GM18507 (cell line): ENCODE data around the gene GKAP1.
A peak's percentile ranks its signal among the peaks of the same experiment; 100 is the strongest.
"Not testable (repeated sequence)": the region's sequence is repeated elsewhere in the genome, so short reads cannot be mapped to it uniquely, and the experiment has no call there.

Source experiments
- DNase-seq: peaks from one replicate; pipeline ENCODE4 v3.0.0; 2011; ENCODE audit warnings: low read depth; ENCODE audit not compliant: insufficient read length; ENCODE audit errors: extremely low spot score
- FAIRE-seq: peaks from 2 replicates; lab custom pipeline; 2011; peaks lifted over from hg19 to GRCh38; lab: Jason Lieb, UNC

The GKAP1 gene

DNA sequence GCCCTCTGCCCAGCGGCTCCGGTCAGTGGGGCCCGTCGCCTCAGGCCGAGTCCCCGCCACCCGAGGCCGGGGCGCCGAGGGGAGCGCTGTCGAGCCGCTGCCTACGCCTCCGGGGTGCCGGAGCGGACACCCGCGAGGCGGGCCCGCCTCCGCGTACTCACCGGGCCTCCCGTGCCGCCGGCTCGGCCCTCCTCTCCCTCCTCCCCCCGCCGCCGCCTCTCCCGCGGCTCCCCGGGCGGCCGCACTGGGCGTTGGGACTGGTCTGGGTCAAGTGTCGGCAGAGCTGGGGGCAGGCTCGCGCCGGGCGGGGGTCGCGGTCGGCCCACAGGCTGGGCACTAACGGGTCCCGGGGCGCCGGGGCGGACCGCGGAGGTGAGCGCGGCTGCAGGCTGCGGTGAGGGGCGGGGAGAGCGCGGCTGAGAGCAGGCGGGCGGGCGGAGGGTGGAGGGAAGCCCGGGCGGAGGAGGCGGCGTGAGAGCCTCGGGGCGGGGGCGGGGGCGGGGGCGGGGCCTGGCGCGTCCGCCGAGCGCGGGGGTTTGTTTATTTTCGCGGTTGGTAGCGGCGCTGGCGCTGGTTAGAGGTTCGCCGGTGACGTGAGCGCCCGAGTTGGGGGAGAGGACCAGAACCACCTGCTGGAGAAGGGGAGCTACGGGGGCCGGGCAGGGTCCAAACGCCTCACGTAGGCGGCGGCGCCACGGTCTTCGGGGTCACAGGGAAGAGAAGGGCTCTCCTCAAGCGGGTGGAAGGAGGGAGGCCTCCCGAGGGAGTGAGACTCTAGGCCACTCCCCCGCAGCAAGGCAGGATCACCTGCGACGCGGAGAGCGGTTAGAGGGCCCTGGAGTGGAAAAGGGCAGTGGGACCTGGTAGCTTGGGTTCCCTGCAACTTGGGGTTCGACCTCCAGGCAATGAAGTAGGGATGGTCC is at the start of gene GKAP1:
TSS of gene GKAP1 (minus strand) at position 414 of the 923 bp plus-strand sequence. CDS start 11,252 bp downstream, outside the sequence.
- FAIRE-seq (peak; percentile 73), DNase-seq (peak; percentile 46)

DNA sequence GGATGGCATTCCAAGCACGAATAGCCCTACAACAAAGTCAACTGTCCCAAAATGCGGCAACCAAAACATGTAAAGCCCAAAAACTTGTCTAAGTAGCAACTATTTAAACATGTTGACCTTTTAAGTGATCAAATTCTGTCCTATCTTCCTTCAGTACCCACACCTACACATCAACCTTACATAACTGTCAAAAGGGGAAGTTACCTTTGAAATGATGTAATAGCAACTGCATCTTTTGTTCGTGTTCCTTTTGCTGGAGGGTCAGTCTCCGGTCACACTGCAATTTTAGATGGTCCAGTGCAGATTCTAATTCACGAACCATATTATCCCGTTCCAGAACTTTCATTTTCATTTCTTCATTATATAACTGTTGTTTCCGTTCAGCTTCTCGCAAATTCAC is 32.3 kb upstream of the GKAP1 start:
- DNase-seq, result not testable (repeated sequence)
- FAIRE-seq, result peak; percentile 12

DNA sequence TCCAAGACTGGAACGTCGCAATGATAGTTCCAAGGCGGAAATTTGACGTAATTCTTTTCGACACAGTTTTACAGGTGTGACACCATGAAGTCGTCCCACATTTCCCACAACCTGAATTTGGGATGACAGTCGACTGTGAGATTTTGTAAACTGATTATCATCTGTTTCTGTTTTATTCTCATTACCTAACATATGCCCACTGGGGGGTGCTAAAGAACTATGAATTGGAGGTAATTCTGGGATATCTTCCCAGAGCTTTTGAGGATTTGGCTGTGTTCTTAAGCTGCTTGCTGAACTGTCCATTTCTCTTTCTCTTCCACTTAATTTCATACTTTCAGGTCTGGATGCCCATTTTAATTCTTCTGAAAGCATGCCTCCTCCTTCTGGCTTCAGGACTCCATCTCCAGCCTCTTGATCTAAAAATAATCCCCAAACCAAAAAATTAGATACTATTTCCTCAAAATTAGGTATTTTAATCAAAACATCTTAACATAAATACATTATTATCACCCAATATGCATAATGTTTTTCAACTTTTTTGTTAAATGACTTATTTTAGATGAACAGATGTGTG is 19.6 kb upstream of the GKAP1 start:
- peak; percentile 95 for FAIRE-seq
- DNase-seq, result not testable (repeated sequence)

DNA sequence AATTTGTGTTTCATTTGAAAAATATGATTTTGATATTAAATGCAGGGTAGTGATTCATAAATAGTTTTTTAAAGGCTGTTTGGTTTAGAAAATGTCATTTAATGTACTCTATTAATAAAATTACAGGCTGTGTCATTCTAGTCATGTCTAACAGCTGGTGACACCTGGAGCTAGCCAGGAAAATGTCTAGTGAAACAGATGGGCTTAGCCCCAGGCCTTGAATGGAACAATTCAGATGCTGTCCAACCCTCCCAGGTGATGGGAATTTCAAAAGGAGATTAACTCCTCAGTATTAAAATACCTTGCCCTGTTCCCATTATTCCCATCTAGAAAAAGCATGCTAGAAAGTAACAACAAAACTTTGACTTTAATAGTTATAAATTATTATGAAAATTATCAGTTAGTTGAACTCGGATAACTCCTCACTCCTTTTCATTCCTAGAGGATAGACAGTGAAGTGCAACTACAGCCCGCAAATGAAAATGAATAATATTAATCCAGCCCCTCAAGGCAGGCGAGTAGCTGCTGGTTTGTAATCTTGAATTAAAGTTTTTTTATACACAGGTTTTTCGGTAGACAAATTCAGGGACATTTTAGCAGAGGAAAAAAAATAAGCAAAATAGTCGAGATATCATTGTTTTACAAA is 13.0 kb upstream of the GKAP1 start:
- not testable (repeated sequence) for DNase-seq, FAIRE-seq

DNA sequence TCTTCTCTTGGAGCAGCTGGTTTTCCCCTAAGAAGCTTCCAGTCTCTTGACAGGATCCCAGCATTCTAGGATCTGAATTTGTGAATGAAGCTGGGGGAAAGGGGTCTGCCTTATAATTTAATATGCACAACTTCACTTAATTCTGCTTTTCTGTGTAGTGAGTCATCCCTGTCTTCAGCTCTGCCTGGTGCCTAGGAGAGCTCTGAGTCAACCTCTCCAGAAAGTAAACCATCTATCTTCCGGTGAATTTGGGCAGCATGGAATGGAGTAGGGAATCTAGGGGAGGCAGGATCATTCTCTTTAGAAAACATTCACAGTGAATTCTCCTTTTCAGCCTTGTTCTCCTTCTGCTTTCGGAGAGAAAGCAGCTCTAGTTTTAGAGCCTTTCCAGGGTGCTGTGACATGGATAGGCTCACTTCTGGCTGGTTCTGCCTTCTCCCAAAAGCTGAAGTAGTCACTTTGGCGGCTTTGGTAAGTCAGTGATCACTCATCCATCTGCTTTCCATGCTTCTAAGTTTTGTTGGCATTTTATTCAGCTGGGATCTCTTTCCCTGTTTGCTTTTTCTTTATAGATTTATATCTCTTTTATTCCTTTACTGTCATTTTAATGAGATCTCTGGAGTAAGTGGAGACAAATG is 7.5 kb upstream of the GKAP1 start:
- not testable (repeated sequence) for DNase-seq, FAIRE-seq

DNA sequence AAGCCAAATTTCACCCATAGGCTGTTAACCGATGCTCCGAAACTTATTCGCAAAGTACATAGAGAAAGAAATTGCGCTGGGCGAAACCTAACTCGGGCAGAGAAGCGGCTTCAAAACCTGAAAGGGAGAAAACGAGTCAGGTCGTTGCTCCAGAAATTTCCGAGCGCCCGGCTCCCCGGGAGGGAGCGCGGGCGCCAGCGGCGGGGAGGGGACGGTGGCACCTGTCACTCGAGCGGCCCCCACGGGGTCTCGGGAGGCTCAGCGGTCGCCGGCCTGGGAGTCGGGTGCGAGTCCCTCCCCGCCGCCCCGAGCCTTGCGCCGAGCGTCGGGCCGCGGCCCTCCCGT is 586 bp downstream of the GKAP1 start:
- FAIRE-seq, DNase-seq: not testable (repeated sequence)

DNA sequence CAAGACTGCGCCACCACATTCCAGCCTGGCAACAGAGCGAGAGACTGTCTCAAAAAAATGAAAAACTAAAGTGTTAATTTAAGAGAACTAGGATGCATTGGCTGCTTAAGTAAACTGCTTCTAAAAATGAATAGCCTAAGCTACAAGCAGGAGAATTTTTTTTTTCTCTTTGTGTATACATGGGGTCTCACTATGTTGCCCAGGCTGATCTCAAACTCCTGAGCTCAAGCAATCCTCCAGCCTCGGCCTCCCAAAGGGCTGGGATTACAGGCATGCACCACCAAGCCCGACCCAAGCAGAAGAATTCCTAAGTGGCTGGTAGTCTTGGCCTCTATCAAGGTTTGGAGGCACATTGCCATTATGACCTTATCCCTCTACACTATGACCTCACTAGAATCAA is 2.4 kb downstream of the GKAP1 start:
- DNase-seq, FAIRE-seq: not testable (repeated sequence)

DNA sequence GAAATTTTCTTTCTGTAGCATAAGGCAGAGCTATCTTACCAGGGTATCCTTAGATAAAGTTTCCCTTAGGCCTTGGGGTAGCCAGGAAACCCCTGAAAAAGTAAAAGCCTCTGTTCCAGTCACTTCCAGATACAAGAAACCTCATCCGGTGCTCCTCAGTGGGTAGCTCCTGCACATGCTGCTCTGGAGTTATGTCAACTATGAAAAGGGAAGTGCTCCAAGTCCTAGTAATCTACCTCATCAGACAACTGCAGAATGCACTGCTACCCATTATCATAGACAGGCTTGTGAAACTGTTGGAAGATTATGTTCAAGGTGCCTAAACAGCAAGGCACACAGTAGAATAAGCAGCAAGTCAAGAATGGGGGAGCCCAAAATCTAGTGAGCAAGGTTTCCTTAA is 8.4 kb downstream of the GKAP1 start:
- DNase-seq, result not testable (repeated sequence)
- peak; percentile 55 for FAIRE-seq

DNA sequence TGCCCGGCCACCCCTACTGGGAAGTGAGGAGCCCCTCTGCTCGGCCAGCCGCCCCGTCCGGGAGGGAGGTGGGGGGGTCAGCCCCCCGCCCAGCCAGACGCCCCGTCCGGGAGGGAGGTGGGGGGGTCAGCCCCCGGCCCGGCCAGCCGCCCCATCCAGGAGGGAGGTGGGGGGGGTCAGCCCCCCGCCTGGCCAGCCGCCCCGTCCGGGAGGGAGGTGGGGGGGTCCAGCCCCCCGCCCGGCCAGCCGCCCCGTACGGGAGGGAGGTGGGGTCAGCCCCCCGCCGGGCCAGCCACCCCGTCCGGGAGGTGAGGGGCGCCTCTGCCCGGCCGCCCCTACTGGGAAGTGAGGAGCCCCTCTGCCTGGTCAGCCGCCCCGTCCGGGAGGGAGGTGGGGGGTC is 13.1 kb downstream of the GKAP1 start:
- FAIRE-seq, result not testable (repeated sequence)

DNA sequence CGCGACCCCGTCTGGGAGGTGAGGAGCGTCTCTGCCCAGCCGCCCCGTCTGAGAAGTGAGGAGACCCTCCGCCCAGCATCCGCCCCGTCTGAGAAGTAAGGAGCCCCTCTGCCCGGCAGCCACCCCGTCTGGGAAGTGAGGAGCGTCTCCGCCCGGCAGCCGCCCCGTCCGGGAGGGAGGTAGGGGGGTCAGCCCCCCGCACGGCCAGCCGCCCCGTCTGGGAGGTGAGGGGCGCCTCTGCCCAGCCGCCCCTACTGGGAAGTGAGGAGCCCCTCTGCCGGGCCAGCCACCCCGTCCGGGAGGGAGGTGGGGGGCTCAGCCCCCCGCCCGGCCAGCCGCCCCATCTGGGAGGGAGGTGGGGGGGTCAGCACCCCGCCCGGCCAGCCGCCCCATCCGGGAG is 13.6 kb downstream of the GKAP1 start:
- DNase-seq, FAIRE-seq: not testable (repeated sequence)

More for the DNA sequence above, 13.1 kb downstream of the GKAP1 start:
- not testable (repeated sequence) for DNase-seq

DNA sequence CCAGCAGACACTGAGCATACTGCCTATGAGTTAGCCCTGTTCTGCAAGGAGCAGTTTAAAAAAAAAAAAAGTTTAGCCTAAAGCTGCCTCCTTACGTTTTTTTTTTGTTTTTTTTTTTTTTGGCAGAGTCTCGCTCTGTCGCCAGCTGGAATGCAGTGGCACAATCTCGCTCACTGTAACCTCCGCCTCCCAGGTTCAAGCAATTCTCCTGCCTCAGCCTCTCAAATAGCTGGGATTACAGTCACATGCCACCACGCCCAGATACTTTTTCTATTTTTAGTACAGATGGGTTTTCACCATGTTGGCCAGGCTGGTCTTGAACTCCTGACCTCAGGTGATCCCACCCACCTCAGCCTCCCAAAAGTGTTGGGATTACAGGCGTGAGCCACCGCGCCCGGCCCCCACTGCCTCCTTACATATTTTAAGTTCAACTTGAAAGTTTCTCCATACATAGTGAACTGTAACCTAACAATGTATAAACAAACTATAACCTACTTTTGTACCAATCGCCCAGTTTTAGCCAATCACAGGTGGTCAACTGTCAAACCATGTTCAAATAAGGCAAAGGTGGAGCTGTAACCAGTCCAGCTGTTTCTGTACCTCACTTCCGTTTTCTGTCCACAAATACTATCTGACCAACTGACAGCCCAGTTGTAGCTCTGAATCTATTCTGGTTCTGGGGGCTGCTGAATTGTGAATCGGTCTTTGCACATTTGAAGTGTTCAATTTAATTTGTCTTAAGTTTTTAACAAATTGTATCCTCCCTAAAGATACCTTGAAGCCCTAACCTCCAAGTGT is 17.1 kb downstream of the GKAP1 start:
- DNase-seq (no peak), FAIRE-seq (peak; percentile 53)

DNA sequence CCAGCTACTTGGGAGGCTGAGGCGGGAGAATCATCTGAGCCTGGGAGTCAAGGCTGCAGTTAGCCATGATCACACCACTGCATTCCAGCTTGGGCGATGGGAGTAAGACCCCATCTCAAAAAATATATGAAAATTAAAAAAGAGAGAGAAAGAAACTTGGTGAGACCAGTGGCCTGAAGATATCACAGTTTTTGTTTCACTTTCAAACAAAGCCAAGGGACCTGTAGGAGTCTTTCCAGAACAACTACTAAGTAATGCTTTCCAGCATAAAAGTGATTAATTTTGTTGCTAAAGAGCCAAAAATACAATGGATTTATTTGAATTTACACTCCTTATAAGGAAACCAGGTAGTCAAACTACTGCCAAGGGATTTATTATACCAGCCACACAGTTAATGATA is 23.5 kb downstream of the GKAP1 start:
- no peak for DNase-seq
- no peak for FAIRE-seq

DNA sequence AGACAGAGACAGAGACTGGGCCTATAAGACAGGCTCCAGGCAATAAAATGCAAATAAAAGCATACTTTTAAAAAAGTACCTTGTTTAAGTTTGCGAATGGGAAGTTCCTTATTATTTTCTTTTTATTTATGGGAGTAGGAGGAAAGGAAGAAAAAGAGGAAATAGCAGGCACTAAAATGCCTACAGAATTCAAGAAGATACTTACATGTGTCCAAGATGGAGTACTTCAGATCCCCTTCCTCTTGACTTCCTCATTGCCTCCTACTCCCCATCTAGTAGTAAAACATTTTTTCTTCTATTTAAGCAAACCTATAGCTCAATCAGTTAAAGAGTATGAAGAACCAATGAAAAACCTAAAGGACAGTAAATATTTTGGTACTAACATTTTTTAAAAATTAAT is 24.8 kb downstream of the GKAP1 start:
- DNase-seq (no peak), FAIRE-seq (no peak)

DNA sequence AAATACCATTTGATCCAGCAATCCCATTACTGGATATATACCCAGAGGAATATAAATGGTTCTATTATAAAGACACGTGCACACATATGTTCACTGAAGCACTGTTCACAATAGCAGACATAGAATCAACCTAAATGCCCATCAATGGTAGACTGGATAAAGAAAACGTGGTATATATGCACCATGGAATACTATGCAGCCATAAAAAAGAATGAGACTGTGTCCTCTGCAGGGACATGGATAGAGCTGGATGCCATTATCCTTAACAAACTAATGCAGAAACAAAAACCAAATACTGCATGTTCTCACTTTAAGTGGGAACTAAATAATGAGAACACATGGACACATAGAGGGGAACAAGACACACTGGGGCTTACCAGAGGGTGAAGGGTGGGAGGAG is 39.4 kb downstream of the GKAP1 start:
- DNase-seq (no peak), FAIRE-seq (no peak)

DNA sequence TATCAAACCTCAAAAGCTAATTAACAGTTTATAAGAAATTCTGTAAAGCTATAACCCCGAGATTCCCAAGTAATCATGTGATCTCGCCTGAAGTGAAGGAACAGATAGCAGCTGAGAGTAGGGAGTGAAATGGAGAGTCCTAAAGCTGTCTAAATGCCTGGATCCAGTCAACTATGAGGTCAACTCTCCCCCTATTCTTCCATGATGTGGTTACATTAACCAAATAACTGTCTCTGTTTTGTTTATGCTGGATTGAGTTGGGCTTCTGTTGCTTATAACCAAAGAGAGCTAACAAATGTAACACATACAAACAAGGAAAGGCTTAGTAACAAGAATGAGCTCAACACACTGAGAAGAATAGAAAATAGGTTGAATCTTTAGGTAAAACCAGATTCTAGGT is 41.6 kb downstream of the GKAP1 start:
- DNase-seq, result no peak

DNA sequence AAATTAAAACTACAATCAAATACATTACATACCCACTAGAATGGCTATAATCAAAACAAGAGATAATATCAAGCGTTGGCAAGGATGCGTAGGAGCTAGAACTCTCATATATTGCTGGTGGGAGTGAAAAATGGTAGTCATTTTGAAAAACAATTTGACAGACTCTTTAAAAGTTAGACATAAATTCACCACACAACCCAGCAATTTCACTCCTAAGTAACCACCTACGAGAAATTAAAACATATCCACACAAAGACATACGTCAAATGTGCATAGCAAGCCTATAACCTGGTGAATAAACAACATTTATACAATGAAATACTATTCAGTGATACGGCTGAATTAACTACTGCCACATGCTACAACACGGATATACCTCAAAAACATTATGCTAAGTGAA is 44.7 kb downstream of the GKAP1 start:
- FAIRE-seq (peak; percentile 58), DNase-seq (no peak)

More for the DNA sequence above, 41.6 kb downstream of the GKAP1 start:
- no peak for FAIRE-seq

DNA sequence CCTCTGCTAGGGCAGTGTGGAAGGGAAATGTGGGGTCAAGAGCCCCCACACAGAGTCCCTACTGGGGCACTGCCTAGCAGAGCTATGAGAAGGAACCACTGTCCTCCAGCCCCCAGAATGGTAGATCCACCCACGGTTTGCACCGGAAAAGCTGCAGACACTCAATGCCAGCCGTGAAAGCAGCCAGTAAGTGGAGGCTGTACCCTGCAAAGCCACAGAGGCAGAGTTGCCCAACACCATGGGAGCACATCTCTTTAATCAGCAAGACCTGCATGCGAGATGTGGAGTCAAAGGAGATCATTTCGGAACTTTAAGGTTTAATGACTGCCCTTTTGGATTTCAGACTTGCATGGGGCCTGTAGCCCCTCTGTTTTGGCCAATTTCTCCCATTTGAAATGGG is 52.2 kb downstream of the GKAP1 start:
- FAIRE-seq, result no peak
- no peak for DNase-seq

DNA sequence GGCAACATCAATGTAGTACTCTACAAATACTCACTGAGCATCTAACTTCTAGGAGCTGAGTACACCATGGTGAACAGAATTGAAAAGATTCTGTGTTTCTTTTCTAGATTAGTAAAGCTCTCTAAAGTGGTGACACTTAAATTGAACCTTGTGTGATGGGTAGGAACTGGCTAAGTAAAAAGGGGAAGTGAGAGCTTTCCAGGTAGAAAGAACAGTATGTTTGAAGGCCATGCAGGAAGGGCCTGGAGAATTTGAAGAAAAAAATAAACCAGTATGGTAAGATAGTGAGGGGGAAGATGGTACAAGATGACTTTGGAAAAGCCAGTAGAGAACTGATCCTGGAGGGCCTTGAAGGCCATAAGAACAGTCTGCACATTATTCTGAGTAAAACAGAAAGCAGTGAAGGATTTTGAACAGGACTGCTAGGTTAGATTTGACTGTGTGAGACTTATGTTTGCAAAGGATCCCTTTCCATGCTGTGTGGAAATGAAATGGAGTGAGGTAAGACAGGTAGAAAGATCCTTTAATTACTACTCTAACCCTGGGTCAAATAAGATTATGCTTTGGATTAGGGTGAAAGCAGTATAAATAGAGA is 63.1 kb downstream of the GKAP1 start:
- no peak for DNase-seq
- peak; percentile 70 for FAIRE-seq

DNA sequence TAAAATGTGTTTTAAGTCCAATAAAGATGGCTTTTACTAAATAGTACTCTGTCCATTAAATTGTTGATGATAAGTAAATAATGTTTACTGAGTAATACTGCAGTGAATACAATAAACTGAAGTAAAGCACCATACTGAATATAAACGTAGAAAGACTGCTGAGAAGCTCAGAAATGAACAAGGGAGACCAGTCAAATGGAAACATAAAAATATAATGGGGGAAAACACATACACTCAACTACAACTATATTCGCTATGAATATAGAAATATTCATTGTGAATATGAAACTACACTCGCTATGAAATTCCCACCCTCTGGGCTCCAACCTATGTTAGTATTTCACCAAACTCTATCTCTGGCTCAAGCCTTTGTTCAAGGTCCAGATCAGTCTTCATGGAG is 67.9 kb downstream of the GKAP1 start:
- FAIRE-seq (no peak), DNase-seq (no peak)
